Body of pancreas (tissue), 4 donors: Measurements from ENCODE around the gene FAM228B.

Experiments
- POLR2A ChIP-seq, 3 donors: fragments of 450-650 bp; IDR thresholded peaks; one replicate each; pipeline ENCODE4 v1.6.1; 2016; ENCODE audit warnings: antibody characterized with exemption in 3 of 3, mild to moderate bottlenecking in 2 of 3
- TF ChIP-seq, protein P1 (sequence below), 7 experiments: fragments of 450-650 bp in 4 of 7; fragments of 200-600 bp in 3 of 7; sonication (generic) in 3 of 7; IDR thresholded peaks; one replicate each; pipeline ENCODE4 v1.5.1; 2016 to 2019; ENCODE audit warnings: antibody characterized with exemption in 7 of 7

DNA sequence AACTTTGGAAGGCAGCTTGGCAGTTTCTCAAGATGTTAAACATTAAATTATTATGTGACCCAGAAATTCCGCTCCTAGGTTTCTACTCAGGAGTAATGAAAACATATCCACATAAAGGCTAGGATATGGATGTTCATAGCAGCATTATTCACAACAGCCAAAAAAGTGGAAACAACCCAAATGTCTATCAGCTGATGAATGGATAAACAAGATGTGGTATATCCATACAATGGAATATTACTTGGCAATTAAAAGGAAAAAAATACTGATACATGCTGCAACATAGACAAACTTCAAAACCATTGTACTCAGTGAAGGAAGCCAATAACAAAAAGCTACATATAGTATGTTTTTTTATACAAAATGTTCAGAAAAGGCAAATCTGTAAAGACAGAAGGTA is 39.2 kb downstream of the FAM228B start:
- TF ChIP-seq, protein P1, sequence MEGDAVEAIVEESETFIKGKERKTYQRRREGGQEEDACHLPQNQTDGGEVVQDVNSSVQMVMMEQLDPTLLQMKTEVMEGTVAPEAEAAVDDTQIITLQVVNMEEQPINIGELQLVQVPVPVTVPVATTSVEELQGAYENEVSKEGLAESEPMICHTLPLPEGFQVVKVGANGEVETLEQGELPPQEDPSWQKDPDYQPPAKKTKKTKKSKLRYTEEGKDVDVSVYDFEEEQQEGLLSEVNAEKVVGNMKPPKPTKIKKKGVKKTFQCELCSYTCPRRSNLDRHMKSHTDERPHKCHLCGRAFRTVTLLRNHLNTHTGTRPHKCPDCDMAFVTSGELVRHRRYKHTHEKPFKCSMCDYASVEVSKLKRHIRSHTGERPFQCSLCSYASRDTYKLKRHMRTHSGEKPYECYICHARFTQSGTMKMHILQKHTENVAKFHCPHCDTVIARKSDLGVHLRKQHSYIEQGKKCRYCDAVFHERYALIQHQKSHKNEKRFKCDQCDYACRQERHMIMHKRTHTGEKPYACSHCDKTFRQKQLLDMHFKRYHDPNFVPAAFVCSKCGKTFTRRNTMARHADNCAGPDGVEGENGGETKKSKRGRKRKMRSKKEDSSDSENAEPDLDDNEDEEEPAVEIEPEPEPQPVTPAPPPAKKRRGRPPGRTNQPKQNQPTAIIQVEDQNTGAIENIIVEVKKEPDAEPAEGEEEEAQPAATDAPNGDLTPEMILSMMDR (IDR thresholded peaks at IDR 0.05), result no peak
- TF ChIP-seq POLR2A (IDR thresholded peaks at IDR 0.05), result no peak
